Activated CD4-positive, alpha-beta memory T cell treated with anti-CD3 and anti-CD28 coated beads for 36 hours (primary cell): ENCODE results near the gene DNAL1. TPM values are rescaled to one million over a fixed set of nuclear protein-coding genes. Genes with fewer than 3 reads are reported as not detected.
A peak's percentile ranks its signal among the peaks of the same experiment; 100 is the strongest.

Experiments
- CTCF ChIA-PET: fragments of 350-600 bp; sonication (Branson Sonifier 250); formaldehyde crosslinking; loops from one replicate; lab custom pipeline; 2021; ENCODE audit warnings: antibody characterized with exemption, inconsistent platforms; lab: Charles Lee
- POLR2A ChIA-PET: fragments of 350-600 bp; sonication (Branson Sonifier 250); formaldehyde crosslinking; loops from one replicate; lab custom pipeline; 2021; ENCODE audit warnings: antibody characterized with exemption; lab: Charles Lee
- DNase-seq: peaks from one replicate; pipeline ENCODE4 v3.0.0-alpha.2; 2020
- H3K27ac Mint-ChIP-seq: one replicate; pipeline ENCODE4 v1.8.0; 2021; ENCODE audit warnings: mixed read lengths
- H3K27me3 Mint-ChIP-seq: one replicate; pipeline ENCODE4 v1.8.0; 2021; ENCODE audit warnings: mixed read lengths
- H3K36me3 Mint-ChIP-seq: one replicate; pipeline ENCODE4 v1.8.0; 2021; ENCODE audit warnings: mixed read lengths
- H3K4me1 Mint-ChIP-seq: one replicate; pipeline ENCODE4 v1.8.0; 2021; ENCODE audit warnings: low read depth, mixed read lengths
- H3K4me3 Mint-ChIP-seq: one replicate; pipeline ENCODE4 v1.8.0; 2021; ENCODE audit warnings: mild to moderate bottlenecking, mixed read lengths
- H3K9me3 Mint-ChIP-seq: one replicate; pipeline ENCODE4 v1.8.0; 2021; ENCODE audit warnings: mixed read lengths
- intact Hi-C: fragments of 100-400 bp; cut with micrococcal nuclease; formaldehyde crosslinking; loops from one replicate; pipeline ENCODE4 v1.15.1; 2023
- total RNA-seq, 2 experiments: library from RNA; stranded (reverse); gene quantifications; one replicate each; pipeline ENCODE4 v1.2.3, GENCODE V29; 2021

Gene DNAL1
- total RNA-seq, 2 experiments from 2014 or later = 4.1 to 6.2 TPM

- DNase-seq = no peak
- POLR2A ChIA-PET = interaction anchor here (3.4 to 5.9 kb wide), 2 partner anchors 15 to 46 kb away, joined by 16 to 50 read pairs; no protein-coding TSS in a partner anchor
- Mint-ChIP-seq H3K4me3 (no peak overlapping the region), H3K27ac (peak overlapping the region; percentile 18), H3K27me3 (no peaks in the 10 kb centered on the region), H3K9me3 (no peaks in the 10 kb centered on the region), H3K4me1 (peaks cover 53% of the 10 kb centered on the region), H3K36me3 (peaks cover 22% of the 10 kb centered on the region)
- intact Hi-C loops = loop anchor here (5.0 kb wide), 1 partner anchor 87 kb away; no protein-coding TSS in a partner anchor
- CTCF ChIA-PET = interaction anchor here (1.3 to 6.8 kb wide), 2 partner anchors 12 to 18 kb away, joined by 3 to 63 read pairs; no protein-coding TSS in a partner anchor
Observed at GRCh38 chr14:73739899-73740617, 95.3 kb downstream of the DNAL1 start.

GRCh38 chr14:73740618-73741326, 96.0 kb downstream of the DNAL1 start:
- intact Hi-C loops = loop anchor here (1.0 to 5.0 kb wide), 3 partner anchors 20 to 87 kb away; a partner anchor contains a TSS
- H3K27ac Mint-ChIP-seq = peak overlapping the region; percentile 89
- CTCF ChIA-PET = interaction anchor here (1.0 to 6.8 kb wide), 8 partner anchors 9 to 89 kb away, joined by 3 to 63 read pairs (median 8); a partner anchor contains a TSS
- POLR2A ChIA-PET = interaction anchor here (3.4 to 5.9 kb wide), 3 partner anchors 14 to 46 kb away, joined by 16 to 56 read pairs (median 50); a partner anchor contains a TSS
- no peak for DNase-seq
- peaks cover 18% of the 10 kb centered on the region for H3K36me3 Mint-ChIP-seq
- H3K4me1 Mint-ChIP-seq = peaks cover 61% of the 10 kb centered on the region
- no peaks in the 10 kb centered on the region for H3K27me3 Mint-ChIP-seq
- no peak overlapping the region for H3K4me3 Mint-ChIP-seq
- no peaks in the 10 kb centered on the region for H3K9me3 Mint-ChIP-seq

GRCh38 chr14:73741386-73741875, 96.6 kb downstream of the DNAL1 start:
- Mint-ChIP-seq H3K27me3 (no peaks in the 10 kb centered on the region), H3K9me3 (no peaks in the 10 kb centered on the region), H3K27ac (peak overlapping the region; percentile 89), H3K36me3 (peaks cover 16% of the 10 kb centered on the region), H3K4me1 (peaks cover 64% of the 10 kb centered on the region), H3K4me3 (peak overlapping the region; percentile 43)
- peak; percentile 85 for DNase-seq
- intact Hi-C loops = loop anchor here (1.0 to 5.0 kb wide), 3 partner anchors 19 to 86 kb away; a partner anchor contains a TSS
- ChIA-PET CTCF (interaction anchor here (1.0 to 6.8 kb wide), 11 partner anchors 8 to 89 kb away, joined by 3 to 63 read pairs (median 6); a partner anchor contains a TSS), POLR2A (interaction anchor here (0.8 to 5.9 kb wide), 5 partner anchors 13 to 145 kb away, joined by 3 to 56 read pairs (median 16); partner anchors contain the start of gene ZNF410)

GRCh38 chr14:73741876-73742519, 97.2 kb downstream of the DNAL1 start:
- H3K27ac Mint-ChIP-seq = peak overlapping the region; percentile 89
- ChIA-PET CTCF (interaction anchor here (0.6 to 6.8 kb wide), 14 partner anchors 8 to 126 kb away, joined by 3 to 63 read pairs (median 4); a partner anchor contains a TSS), POLR2A (interaction anchor here (0.8 to 5.9 kb wide), 5 partner anchors 13 to 144 kb away, joined by 3 to 56 read pairs (median 16); partner anchors contain the start of gene ZNF410)
- peak overlapping the region; percentile 45 for H3K4me3 Mint-ChIP-seq
- intact Hi-C loops = loop anchor here (1.0 to 5.0 kb wide), 4 partner anchors 13 to 85 kb away; a partner anchor contains a TSS
- no peaks in the 10 kb centered on the region for H3K9me3 Mint-ChIP-seq
- DNase-seq = peak; percentile 53
- H3K27me3 Mint-ChIP-seq = no peaks in the 10 kb centered on the region
- peaks cover 70% of the 10 kb centered on the region for H3K4me1 Mint-ChIP-seq
- H3K36me3 Mint-ChIP-seq = peaks cover 12% of the 10 kb centered on the region

- Mint-ChIP-seq H3K27ac (peak overlapping the region; percentile 89), H3K9me3 (no peaks in the 10 kb centered on the region), H3K36me3 (peaks cover 11% of the 10 kb centered on the region), H3K4me3 (peak overlapping the region; percentile 45), H3K27me3 (no peaks in the 10 kb centered on the region), H3K4me1 (peaks cover 77% of the 10 kb centered on the region)
- peak; percentile 37 for DNase-seq
- ChIA-PET CTCF (interaction anchor here (0.6 to 6.8 kb wide), 13 partner anchors 9 to 125 kb away, joined by 3 to 63 read pairs (median 4); a partner anchor contains a TSS), POLR2A (interaction anchor here (1.4 to 5.9 kb wide), 5 partner anchors 12 to 44 kb away, joined by 3 to 56 read pairs (median 16); a partner anchor contains a TSS)
- intact Hi-C loops = loop anchor here (1.0 to 5.0 kb wide), 2 partner anchors 13 to 85 kb away; no protein-coding TSS in a partner anchor
Observed at GRCh38 chr14:73742520-73743238, 97.9 kb downstream of the DNAL1 start.

- DNase-seq = peak; percentile 78
- ChIA-PET CTCF (interaction anchor here (0.5 to 6.8 kb wide), 11 partner anchors 9 to 1027 kb away, joined by 3 to 63 read pairs (median 4); a partner anchor contains a TSS), POLR2A (interaction anchor here (2.2 to 5.9 kb wide), 4 partner anchors 11 to 43 kb away, joined by 10 to 56 read pairs (median 33); a partner anchor contains a TSS)
- Mint-ChIP-seq H3K27ac (peak overlapping the region; percentile 89), H3K9me3 (no peaks in the 10 kb centered on the region), H3K4me1 (peaks cover 85% of the 10 kb centered on the region), H3K36me3 (peaks cover 10% of the 10 kb centered on the region), H3K27me3 (no peaks in the 10 kb centered on the region), H3K4me3 (peak overlapping the region; percentile 60)
- intact Hi-C loops = loop anchor here (5.0 kb wide), 1 partner anchor 84 kb away; no protein-coding TSS in a partner anchor
Observed at GRCh38 chr14:73743431-73743931, 98.7 kb downstream of the DNAL1 start.

- ChIA-PET POLR2A (interaction anchor here (1.4 to 5.9 kb wide), 4 partner anchors 10 to 42 kb away, joined by 5 to 56 read pairs (median 30); a partner anchor contains a TSS), CTCF (interaction anchor here (0.6 to 6.8 kb wide), 9 partner anchors 8 to 168 kb away, joined by 3 to 63 read pairs (median 5); a partner anchor contains a TSS)
- Mint-ChIP-seq H3K27ac (peak overlapping the region; percentile 89), H3K9me3 (no peaks in the 10 kb centered on the region), H3K4me1 (peaks cover 92% of the 10 kb centered on the region), H3K36me3 (peaks cover 8% of the 10 kb centered on the region), H3K4me3 (peak overlapping the region; percentile 60), H3K27me3 (no peaks in the 10 kb centered on the region)
- intact Hi-C loops = loop anchor here (5.0 kb wide), 1 partner anchor 83 kb away; no protein-coding TSS in a partner anchor
- no peak for DNase-seq
Observed at GRCh38 chr14:73744175-73744867, 99.5 kb downstream of the DNAL1 start.

GRCh38 chr14:73744874-73745529, 100.2 kb downstream of the DNAL1 start:
- ChIA-PET POLR2A (interaction anchor here (1.4 to 5.9 kb wide), 4 partner anchors 10 to 41 kb away, joined by 5 to 56 read pairs (median 28); a partner anchor contains a TSS), CTCF (interaction anchor here (1.0 to 6.8 kb wide), 8 partner anchors 7 to 81 kb away, joined by 3 to 63 read pairs (median 8); a partner anchor contains a TSS)
- H3K9me3 Mint-ChIP-seq = no peaks in the 10 kb centered on the region
- intact Hi-C loops = loop anchor here (5.0 kb wide), 1 partner anchor 82 kb away; no protein-coding TSS in a partner anchor
- peak overlapping the region; percentile 89 for H3K27ac Mint-ChIP-seq
- H3K4me1 Mint-ChIP-seq = peaks cover 95% of the 10 kb centered on the region
- H3K27me3 Mint-ChIP-seq = no peaks in the 10 kb centered on the region
- H3K36me3 Mint-ChIP-seq = peaks cover 3% of the 10 kb centered on the region
- no peak for DNase-seq
- no peak overlapping the region for H3K4me3 Mint-ChIP-seq
